ENCODE results near the gene RAPGEF1. TPM values are rescaled to one million over a fixed set of nuclear protein-coding genes. Genes with fewer than 3 reads are reported as not detected.

RAPGEF1 gene
- total RNA-seq, 1 donor from 2014 or later, result 26.2 TPM

DNA sequence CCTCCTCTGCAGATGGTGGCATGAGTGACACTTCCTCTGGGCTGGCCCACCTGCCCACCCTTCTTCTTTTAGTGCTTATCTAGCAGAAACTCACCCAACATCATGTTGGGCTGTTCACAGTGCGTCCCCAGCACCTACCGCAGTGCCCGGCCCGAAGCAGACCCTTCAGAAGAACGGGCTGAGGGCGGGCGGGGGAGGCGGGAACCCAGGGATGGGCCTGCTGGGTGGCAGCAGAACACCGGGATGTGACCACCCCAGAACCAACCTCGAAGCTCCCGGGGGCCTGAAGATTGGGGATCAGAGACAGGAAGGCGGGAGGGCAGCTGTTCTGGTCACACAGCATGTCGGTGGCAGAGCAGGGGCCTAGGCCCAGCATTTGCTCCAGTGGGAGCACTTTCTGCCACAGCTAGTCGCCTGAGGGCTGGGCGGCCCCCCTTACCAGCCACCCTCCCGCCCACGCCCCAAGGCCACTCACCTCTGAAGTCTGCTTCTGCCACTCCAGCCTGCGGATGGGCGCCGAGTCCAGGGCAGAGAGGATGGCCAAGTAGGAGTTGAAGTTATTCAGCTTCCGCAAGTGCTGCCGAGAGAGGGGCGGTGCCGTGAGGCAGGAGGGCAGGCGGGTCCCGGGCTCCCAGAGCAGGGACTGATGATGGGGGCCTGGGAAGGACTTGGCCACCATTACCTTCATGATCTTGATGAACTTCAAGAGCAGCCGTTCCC is 155.9 kb downstream of the RAPGEF1 start:
- no peak for DNase-seq

DNA sequence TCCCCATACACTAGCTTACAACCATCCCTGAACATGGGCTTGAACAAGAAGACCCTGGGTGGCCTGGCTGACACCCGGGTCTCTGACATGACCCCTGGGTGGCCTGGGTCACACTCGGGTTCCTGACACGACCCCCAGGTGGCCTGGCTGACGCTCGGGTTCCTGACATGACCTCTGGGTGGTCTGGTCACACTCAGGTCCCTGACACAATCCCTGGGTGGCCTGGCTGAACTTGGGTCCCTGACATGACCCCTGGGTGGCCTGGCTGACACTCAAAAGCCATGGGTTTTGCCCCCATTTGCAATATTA is 156.6 kb downstream of the RAPGEF1 start:
- DNase-seq, result no peak

DNA sequence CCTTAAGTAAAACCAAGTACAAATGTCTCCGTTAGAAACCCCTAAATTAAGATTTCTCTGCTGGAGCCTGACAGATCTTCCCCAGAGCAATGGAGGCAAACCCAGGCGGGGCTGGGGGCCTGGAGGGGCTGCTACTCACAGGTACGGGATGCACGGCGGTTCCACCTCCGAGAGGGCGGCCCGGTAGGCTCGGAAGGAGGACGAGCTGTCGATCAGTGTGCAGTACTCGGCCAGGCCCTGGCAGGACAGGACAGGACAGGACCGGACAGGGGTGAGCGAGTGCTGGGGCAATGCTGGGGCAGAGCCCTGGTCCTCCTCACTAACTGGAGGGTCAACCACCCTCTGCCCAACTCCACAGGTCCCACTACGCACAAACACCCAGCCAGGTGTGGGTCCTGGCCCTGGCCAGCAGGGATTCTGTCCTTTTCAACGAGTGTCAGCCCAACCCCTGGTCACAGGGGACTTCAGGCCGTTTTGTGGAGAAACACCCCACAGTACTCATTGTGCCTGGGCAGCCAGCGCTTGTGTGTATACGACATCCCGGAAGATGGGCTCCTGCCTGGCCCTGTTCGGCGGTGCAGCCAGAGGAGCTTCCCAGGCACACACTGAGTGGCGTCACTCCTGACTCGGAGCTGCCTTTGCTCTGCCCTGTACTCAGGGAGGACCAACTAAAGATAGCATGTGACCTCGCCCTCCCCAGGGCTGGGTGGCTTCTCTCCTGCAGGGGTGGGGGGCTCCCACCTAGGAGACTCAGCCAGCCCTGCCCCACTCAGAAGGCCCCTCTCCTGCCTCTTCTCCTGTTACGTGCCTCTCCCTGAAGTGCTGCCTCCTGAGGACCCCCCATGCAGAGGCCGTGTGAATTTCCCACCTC is 157.2 kb downstream of the RAPGEF1 start:
- DNase-seq, result no peak

DNA sequence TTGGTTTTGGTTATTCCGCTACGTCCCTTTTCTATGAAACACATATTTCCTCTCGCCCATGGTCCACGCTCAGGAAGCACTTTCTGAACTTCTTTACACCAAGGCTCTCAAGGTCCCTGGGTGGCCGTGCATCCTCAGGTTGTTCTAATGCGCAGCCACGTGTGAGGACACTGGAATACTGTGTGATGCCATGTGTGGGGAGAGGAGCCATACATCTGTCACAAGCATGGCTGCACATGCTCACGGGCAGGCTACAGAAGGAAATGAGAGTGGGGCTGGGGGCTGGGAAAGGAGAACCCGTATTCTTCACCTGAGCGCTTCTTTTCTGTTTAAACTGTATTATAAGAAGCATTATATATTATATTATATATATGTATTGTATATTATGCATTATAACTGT is 157.8 kb downstream of the RAPGEF1 start:
- no peak for DNase-seq

DNA sequence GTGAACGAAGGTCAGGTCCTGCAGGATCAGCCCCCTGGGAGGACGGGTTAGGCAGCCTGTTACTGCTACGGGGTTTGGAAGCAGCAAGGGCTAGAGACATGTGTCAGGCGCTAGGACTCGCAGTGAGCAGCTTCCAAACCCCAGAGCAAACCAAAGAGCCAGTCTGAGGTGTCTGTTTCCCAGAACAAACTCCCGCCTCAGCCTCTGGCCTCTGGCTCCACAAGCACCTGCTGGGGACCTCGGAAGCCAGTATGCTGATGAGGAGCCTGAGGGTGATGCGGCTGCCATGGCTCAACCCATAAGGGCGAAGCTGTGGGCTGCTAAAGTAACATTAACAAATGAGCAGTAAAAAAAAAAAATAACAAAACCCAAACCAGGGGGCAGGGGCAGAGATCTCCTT is 159.5 kb downstream of the RAPGEF1 start:
- no peak for DNase-seq

DNA sequence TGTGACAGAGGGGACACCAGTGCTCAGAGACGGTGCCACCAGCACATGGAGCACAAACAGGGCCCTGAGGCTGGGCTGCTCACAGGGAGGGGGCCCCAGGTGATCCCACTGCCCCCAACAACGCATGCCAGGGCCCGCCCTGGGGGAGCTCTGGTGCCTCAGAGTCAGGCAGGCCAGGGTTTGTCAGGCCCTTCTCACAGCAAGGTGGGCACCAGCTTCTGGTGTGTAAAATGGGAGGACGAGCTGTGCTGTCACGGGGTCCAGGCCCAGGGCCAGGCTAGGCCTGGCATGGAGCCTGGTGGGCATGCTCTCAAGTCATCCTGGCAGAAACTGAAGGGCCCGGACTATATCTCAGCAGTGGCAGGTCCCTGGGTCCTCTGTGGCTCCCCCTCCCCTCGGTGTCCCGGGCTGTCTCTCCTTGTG is 160.1 kb downstream of the RAPGEF1 start:
- no peak for DNase-seq

DNA sequence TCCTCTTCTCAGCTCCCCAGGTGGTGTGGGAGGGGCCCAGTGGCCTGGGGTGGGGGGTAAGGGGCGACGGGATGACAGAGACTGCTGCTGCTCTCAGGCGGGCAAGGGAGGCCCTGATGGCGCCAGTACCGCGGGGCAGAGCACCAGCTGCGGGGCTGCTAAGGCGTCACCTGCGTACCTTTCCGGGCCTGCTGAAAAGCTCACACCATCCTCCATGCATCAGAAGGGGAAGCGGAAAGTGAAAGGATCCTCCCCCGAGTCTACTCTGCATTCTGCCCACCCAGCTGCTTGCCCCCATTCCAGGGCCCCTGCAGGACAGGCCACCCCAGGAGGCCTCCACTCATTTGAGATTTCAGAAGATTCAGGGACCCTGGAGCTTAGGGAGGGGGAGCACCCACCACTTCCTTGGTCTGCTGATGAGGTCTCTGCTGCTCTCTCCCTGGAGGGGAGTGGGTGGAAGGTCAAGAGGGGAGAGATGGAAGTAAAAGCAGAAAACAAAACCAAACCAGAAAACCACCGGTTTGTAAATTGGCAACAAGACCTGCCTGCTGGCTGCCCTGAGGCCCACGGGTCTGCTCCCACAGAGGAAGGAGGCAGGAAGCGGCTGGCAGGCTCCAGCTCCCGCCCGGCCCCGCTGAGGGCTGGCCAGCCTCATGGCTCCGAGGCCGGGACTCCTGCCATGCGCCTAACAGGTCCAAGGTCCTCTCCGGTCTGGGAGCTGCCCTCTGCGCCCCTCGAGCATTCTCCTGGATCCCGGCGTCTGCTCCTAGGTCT is 161.0 kb downstream of the RAPGEF1 start:
- DNase-seq, result no peak

DNA sequence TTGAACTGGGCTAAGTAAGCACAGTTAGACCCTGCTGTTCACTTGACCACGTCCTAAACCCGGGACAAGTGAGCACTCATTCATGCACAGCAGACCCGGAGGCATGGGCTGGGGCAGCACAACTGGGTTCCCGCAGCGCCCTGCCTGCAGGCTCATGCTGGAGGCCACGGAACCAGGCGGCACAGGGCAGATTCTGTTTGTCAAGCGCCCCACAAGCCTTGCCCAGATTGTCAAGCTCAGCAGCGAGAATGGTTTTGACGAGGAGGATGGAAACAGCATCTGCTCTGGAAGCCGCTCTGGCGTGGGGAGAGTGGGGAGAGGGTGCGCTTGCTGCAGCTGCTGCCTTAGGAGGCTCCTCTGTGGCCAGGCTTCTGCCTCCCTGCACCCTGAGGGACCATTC is 161.9 kb downstream of the RAPGEF1 start:
- no peak for DNase-seq

DNA sequence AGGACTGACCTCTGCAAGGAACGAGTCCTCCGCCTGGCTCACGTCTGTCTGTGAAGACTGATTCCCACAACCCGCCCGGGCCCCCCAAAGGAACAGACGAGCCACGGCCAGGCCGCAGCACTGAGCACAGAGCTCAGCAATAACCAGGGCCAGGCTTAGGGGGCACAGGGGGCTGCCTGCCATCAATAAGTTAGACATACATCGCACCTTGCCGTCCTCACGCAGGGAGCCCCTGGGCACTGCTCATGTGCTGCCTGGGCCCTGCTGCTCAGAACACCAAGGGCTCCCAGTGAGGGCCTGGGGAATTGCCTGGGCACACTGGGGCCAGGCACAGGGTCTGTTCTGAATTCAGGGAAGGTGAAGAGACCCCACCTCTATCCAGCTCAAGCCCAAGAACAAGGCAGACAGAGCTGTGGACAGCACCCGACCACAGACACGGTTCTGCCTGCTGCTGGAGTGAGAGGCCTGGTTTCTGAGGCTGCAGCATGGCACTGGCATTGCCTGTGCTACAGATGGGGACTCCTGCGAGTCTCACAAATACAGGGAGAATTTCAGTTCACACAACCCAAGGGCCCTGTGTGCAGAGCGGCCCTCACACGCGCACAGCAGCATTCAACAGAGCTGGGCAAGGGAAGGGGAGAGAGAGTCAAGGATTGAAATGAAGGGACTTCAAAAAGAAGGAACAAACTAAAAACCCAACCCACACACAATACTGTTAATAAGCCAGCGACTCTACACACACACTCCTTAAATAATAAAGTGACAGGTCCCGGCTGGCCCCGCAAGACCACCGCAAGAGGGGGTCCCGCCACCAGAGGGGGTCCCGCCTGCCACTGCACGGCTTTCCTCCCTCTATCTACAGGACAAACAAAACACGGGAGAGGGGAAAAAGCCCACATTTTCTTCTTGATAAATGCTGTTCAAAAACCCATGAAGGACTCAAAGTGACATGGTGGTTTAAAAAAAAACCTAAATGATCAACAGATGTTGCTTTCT is 162.6 kb downstream of the RAPGEF1 start:
- DNase-seq, result no peak

DNA sequence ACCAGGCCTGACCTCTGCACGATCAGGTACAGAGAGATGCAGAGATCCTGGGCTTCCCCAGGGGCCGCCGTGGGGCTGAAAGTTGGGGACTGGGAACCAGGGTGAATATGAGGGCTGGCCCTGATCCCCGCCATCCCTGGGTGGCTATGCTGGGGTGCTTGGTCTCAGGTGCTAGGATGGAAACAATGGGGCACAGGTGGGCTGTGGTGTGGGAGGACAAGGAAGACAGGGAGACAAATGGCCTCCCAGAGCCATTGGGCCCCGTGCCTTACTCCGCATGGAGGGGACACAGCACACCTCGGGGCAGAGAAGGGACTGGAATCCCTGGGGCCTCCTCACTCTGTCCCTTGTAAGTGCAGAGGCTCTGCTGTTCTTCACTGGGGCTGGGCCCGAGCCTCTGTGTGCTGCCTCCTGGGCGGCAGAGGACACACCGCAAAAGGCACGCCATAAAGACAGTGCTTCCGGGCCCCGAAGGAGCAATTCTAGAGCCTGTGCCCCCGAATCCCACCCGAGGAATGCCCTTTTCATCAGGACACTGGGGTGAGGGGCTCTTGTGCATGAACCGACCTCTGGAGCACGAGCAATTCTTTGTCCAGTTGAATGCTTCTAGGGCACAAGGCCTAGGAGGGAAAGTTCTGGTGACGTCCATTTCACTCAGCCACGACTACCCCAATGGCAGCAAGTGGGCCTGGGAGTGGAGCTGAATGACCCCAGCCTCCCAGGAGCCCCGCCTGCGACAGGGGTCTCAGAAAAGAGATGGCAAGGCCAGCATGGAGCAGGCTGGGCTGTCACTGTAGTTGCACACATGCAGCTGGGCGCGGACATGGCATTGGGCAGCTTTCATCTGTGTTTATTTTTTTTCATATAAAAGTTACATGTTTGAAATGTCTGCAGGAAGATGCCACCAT is 163.7 kb downstream of the RAPGEF1 start:
- DNase-seq, result no peak

DNA sequence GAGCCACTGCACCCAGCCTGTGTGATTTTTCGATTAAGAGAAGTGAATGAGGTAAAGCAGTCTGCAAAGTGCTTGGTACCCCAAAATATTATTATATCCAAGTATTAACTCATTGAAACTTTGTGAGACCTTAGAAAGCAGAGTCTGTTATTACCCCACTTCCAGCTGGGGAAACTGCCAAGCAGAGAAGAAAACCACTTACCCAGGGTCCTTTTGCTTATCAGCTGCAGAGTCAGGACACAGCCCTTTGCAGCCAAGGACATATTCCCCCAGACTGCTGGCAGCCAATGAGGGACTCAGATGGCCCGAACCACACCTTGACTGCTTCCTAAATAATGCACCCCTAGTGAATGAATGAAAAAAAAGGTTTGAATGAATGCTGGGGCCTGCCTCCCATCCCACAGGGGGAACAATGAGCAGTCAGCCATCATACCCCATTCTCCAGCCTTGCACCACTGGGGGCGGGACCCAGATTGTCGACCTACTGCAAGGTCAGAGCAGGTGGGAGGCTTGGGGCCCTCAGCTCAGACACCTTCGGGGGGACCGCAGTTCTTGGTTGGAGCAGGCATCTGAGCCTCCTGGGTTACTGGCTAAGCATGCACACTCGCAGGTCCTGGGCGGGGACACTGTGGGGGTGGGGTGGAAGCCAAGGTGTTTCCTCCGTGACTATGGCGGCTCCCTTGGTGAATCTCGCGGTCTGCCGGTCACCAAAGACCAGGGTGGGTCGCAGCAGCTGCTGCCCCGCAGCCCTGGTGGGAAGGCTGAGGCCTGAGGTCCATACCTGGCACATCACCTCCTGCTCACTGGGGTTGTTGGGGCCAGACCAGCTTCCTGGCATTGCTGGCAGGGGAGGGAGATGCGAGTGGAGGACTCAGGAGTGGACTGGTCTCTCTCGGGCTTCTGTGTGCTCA is 164.9 kb downstream of the RAPGEF1 start:
- no peak for DNase-seq

DNA sequence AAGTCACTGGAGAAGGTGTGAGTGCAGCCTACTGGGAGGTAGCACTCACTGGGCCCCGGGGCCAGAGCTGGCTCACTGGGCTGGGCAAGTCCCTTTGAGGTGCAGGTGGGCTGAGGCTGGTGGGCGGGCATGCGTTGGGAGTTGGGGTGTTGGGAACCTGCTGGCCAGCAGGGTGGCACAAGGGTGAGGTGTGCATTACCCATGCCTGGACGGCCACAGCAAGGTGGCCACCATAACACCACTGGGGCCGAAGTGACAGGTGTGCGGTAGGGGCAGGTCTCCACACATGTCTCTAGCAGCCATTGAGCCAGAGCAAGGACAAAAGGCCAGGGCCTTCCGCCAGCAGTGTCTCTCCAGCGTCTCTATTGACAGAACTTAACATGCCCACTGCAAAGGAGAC is 172.0 kb downstream of the RAPGEF1 start:
- no peak for DNase-seq

DNA sequence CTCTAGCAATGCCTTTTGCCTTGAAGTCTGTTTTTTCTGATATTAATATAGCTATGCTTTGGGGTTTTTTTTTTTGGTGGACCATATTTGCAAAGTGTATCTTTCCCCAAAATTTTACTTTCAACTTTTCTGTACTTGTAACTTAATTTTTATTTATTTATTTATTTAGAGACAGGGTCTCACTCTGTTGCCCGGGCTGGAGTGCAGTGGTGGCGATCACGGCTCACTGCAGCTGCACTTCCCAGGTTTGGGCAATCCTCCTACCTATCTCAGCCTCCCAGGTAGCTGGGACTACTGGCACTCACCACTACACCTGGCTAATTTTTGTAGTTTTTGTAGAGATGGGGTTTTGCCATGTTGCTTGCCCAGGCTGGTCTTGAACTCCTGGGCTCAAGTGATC is 173.7 kb downstream of the RAPGEF1 start:
- DNase-seq, result no peak

DNA sequence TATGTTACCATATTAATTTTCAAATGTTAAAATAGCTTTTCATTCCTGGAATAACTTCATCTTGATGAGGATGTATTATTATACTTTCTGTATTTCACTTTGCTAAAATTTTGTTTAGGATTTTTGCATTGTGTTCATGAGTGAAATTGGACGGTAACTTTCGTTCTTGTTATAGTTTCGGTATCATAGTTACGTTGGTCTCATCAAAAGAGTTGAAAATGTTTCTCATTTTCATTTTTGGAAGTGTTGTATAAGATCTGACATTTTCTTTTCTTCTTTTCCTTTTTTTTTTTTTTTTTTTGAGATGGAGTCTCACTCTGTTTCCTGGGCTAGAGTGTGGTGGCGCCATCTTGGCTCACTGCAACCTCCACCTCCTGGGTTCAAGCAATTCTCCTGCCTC is 174.5 kb downstream of the RAPGEF1 start:
- DNase-seq, result no peak

DNA sequence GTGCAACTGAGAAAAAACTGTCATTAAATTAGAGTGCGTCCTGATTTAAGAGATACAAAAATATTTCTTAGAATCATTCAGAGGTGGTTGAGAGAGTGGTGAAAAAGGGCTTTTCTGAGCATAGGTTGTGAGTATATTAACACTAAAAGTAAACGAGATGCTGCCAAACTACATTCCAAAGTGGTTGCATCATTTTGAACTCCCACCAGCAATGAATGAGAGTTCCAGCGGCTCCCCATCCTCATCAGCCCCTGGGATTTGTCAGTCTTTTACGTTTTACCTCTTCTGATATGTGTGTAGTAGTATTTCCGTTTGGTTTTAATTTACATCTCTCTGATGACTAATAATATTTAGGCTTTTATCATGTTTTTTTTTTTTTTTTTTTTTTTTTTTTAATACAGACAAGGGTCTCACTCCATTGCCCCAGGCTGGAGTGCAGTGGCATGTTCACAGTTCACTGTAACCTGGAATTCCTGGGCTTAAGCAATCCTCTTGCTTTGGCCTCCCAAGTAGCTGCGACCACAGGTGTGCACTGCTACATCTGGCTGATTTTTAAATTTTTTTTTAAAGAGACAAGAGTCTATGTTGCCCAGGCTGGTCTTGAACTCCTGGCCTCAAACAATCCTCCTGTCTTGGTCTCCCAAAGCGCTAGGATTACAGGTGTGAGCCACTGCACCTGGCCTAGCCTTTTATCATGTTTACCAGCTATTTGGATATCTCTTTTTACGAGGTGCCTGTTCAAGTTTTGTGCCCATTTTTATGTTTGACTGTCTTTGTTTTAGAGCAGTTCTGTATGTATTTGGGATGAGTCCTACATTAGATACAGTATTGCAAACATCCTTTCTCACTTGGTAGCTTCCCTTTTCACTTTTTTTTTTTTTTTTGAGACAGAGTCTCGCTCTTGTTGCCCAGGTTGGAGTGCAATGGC is 177.6 kb downstream of the RAPGEF1 start:
- DNase-seq, result no peak

DNA sequence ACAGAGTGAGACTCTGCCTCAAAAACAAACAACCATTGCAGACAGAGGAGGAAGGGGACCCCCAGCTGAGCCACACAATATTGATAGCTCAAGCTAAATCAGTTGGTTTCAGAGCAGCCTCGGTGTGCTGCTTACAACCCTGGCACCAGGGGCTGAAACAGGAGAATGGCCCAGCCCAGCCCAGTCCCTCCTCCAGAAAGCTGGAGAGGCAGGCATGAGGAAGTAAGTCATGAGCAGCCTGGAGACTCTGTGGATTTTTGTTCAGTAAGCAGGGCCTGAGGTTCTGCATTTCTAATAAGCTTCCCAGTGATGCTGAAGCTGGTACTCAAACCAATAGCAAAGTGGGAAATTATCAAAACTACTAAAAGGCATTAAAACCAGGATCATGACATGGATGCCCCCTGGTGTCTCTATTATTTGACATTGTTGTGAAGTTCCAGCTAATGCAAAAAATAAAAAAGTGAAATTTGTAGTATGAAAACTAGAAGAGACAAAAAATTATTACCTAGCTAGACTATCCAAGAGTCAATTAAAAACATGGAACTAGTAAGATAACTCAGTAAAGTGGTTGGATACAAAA is 180.4 kb downstream of the RAPGEF1 start:
- no peak for DNase-seq

DNA sequence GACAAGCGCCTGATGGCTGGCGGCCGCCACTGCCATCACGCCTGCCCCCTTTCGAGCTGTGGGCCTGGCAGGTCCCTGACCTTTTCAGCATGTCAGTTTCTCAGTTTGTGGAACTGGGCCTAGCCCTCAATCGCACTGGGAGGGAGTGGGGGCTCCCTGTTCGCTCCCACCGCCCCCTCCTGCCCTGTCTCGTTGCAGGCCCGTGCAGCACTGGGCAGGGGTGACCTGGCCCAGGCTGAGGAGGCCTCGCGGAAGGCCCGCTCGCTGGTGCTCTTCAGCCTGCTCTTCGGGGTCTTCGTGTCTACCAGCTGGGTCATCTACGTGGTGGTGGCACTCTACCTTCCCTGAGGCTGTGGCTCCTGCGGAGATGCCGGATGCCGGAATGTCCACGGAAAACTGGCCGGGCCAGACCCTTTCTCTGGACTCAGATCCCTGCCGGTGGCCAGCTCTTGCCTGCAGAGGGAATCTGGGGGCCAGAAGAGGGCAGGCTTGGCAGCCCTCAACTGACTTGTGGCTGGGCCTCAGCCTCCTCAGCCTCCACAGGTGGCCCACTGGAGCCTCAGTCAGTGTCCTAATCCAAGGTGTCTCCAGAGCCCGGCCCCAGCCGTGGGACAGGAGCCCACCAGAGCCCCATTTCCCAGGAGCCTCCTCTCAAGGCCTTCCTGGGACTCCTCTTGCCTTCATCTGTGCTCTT is 181.9 kb downstream of the RAPGEF1 start:
- no peak for DNase-seq

Data from occipital lobe (tissue), 2 donors.